Fibroblast of lung (primary cell): ENCODE data around the gene TNIK. TPM values are rescaled to one million over a fixed set of nuclear protein-coding genes. Genes with fewer than 3 reads are reported as not detected.

Experiments used
- DNase-seq, 2 donors: peaks; one replicate each; pipeline versions ENCODE4 v3.0.0 to v3.0.0-alpha.2; 2010; ENCODE audit warnings: low read depth in 2 of 2
- H2AFZ ChIP-seq: 2 replicates; pipeline ENCODE4 v1.5.1; 2012; ENCODE audit warnings: low read length, control low read depth, inconsistent platforms
- H3K27ac ChIP-seq: 2 replicates; pipeline ENCODE4 v1.5.1; 2011; ENCODE audit warnings: low read length, control low read depth; ENCODE audit not compliant: insufficient read depth
- H3K27me3 ChIP-seq: 2 replicates; pipeline ENCODE4 v1.5.1; 2011; ENCODE audit warnings: mild to moderate bottlenecking, low read length; ENCODE audit not compliant: control insufficient read depth, insufficient read depth
- H3K36me3 ChIP-seq: 2 replicates; pipeline ENCODE4 v1.5.1; 2011; ENCODE audit warnings: low read length; ENCODE audit not compliant: control insufficient read depth, insufficient read depth
- H3K4me1 ChIP-seq: 2 replicates; pipeline ENCODE4 v1.5.1; 2011; ENCODE audit warnings: low read length; ENCODE audit not compliant: control insufficient read depth, insufficient read depth; ENCODE audit errors: extremely low read depth
- H3K4me2 ChIP-seq: 2 replicates; pipeline ENCODE4 v1.5.1; 2011; ENCODE audit warnings: low read length, control low read depth; ENCODE audit not compliant: insufficient read depth; ENCODE audit errors: extremely low read depth
- H3K4me3 ChIP-seq, 4 experiments: fragments of 200-600 bp in 1 of 4; sonication (generic) in 1 of 4; replicated peaks in 1 of 4; 2 replicates each; pipeline ENCODE4 v1.5.1; 2011 to 2016; ENCODE audit warnings: low read length in 4 of 4, low read depth in 3 of 4, mild to moderate bottlenecking in 3 of 4, control low read depth in 2 of 4, inconsistent platforms in 1 of 4, mixed read lengths in 1 of 4; ENCODE audit not compliant: insufficient read depth in 1 of 4; ENCODE audit errors: control extremely low read depth in 1 of 4
- H3K79me2 ChIP-seq: 2 replicates; pipeline ENCODE4 v1.5.1; 2012; ENCODE audit warnings: mild to moderate bottlenecking, low read length, inconsistent platforms; ENCODE audit not compliant: control insufficient read depth, insufficient read depth
- H3K9ac ChIP-seq: 2 replicates; pipeline ENCODE4 v1.5.1; 2011; ENCODE audit warnings: mild to moderate bottlenecking, low read length, control low read depth; ENCODE audit not compliant: insufficient read depth
- H3K9me3 ChIP-seq: 2 replicates; pipeline ENCODE4 v1.5.1; 2012; ENCODE audit warnings: low read depth, low read length; ENCODE audit not compliant: control insufficient read depth, insufficient read depth
- H4K20me1 ChIP-seq: 2 replicates; pipeline ENCODE4 v1.5.1; 2011; ENCODE audit warnings: low read length; ENCODE audit not compliant: control insufficient read depth, insufficient read depth; ENCODE audit errors: extremely low read depth
- EZH2 ChIP-seq: IDR thresholded peaks from 2 replicates; pipeline ENCODE4 v1.5.1; 2012; ENCODE audit warnings: low read length, control low read depth, mild to moderate bottlenecking; ENCODE audit errors: missing control alignments
- polyA plus RNA-seq, 2 donors: library from polyadenylated mRNA; depleted of rRNA in 1 of 2; stranded (reverse) in 1 of 2; unstranded in 1 of 2; fragments of >200 nt; gene quantifications; 2 replicates each; pipeline ENCODE4 v1.2.1, GENCODE V29; 2011 to 2012; ENCODE audit warnings: missing spikeins in 1 of 2
- total RNA-seq: library from RNA; depleted of rRNA; stranded (reverse); fragments of >200 nt; gene quantifications from 2 replicates; pipeline ENCODE4 v1.2.1, GENCODE V29; 2014
- TF ChIP-seq, protein P1 (sequence below), 2 donors: IDR thresholded peaks in 1 of 2; conservative IDR thresholded peaks in 1 of 2; 1 replicate in 1 of 2; 2 replicates in 1 of 2; pipeline ENCODE4 v1.5.1; 2011 to 2012; ENCODE audit warnings: low read length in 2 of 2, control low read depth in 1 of 2, inconsistent platforms in 1 of 2, low read depth in 1 of 2, mild to moderate bottlenecking in 1 of 2

TNIK gene
- total and polyA plus RNA-seq, 2 donors (not counting 1 experiment from before 2014, with no cell fraction given) = 13.8 to 39.3 TPM

- TF ChIP-seq EZH2 = no peak
- TF ChIP-seq, protein P1, sequence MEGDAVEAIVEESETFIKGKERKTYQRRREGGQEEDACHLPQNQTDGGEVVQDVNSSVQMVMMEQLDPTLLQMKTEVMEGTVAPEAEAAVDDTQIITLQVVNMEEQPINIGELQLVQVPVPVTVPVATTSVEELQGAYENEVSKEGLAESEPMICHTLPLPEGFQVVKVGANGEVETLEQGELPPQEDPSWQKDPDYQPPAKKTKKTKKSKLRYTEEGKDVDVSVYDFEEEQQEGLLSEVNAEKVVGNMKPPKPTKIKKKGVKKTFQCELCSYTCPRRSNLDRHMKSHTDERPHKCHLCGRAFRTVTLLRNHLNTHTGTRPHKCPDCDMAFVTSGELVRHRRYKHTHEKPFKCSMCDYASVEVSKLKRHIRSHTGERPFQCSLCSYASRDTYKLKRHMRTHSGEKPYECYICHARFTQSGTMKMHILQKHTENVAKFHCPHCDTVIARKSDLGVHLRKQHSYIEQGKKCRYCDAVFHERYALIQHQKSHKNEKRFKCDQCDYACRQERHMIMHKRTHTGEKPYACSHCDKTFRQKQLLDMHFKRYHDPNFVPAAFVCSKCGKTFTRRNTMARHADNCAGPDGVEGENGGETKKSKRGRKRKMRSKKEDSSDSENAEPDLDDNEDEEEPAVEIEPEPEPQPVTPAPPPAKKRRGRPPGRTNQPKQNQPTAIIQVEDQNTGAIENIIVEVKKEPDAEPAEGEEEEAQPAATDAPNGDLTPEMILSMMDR (conservative IDR thresholded peaks at IDR 0.05 in 1 of 2, IDR thresholded peaks at IDR 0.05 in 1 of 2; ENCODE audit: low read depth in 1 of 2, low read length in 2 of 2) = no peak
- no peak for DNase-seq
- H3K9ac ChIP-seq = no peak overlapping the region
- H3K36me3 ChIP-seq = no peaks in the 10 kb centered on the region
- H2AFZ ChIP-seq = no peak overlapping the region
- H3K4me2 ChIP-seq = no peak overlapping the region
- H3K27ac ChIP-seq = no peak overlapping the region
- no peaks in the 10 kb centered on the region for H3K27me3 ChIP-seq
- H3K4me3 ChIP-seq = no peak overlapping the region
- H4K20me1 ChIP-seq = no peaks in the 10 kb centered on the region
- H3K9me3 ChIP-seq = no peaks in the 10 kb centered on the region
- H3K79me2 ChIP-seq = no peaks in the 10 kb centered on the region
- no peaks in the 10 kb centered on the region for H3K4me1 ChIP-seq
Measured at GRCh38 chr3:171487382-171487781, 27.2 kb upstream of the TNIK start.

DNA sequence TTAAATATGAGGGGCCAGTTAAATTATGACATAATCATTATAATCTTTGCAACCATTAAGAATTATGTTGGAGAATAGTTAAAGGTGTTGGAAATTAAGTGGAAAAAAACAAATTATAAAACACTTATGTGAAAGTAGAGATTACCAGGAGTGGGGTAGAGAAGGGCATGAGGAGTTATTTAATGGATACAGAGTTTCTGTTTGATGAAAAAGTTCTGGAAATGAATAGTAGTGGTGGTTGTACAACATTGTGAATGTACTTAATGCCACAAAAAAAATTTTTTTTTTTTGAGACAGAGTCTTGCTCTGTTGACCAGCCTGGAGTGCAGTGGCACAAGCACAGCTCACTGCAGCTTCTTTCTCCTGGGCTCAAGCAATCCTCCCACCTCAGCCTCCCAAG is 25.1 kb upstream of the TNIK start:
- H3K79me2 ChIP-seq = no peaks in the 10 kb centered on the region
- TF ChIP-seq, protein P1 (conservative IDR thresholded peaks at IDR 0.05 in 1 of 2, IDR thresholded peaks at IDR 0.05 in 1 of 2; ENCODE audit: low read depth in 1 of 2, low read length in 2 of 2) = no peak
- no peak for TF ChIP-seq EZH2
- no peaks in the 10 kb centered on the region for H3K36me3 ChIP-seq
- H3K9ac ChIP-seq = no peak overlapping the region
- no peak for DNase-seq
- H3K4me2 ChIP-seq = no peak overlapping the region
- no peaks in the 10 kb centered on the region for H3K27me3 ChIP-seq
- no peak overlapping the region for H3K4me3 ChIP-seq
- H2AFZ ChIP-seq = no peak overlapping the region
- H4K20me1 ChIP-seq = no peaks in the 10 kb centered on the region
- H3K27ac ChIP-seq = no peak overlapping the region
- H3K4me1 ChIP-seq = no peaks in the 10 kb centered on the region
- no peaks in the 10 kb centered on the region for H3K9me3 ChIP-seq

DNA sequence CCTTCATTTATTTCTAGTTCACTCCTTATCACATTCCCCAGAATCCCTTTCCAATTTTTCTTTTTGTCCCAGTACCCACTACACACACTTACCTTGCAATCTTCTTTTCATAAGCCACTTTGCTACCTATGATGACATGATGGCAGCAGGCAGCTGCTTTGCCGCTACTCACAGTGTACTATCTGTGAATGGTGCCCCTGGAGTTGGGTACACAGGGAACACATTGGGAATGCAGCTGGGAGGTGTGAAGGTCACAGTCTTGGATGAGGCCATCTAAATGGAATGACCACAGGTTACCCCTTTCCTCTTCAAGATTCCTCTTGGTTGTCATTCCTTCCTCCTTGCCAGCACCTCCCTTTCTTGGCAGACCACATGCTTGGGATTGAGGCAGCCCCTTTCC is 20.8 kb upstream of the TNIK start:
- H2AFZ ChIP-seq = no peak overlapping the region
- no peak for TF ChIP-seq EZH2
- TF ChIP-seq, protein P1 (conservative IDR thresholded peaks at IDR 0.05 in 1 of 2, IDR thresholded peaks at IDR 0.05 in 1 of 2; ENCODE audit: low read depth in 1 of 2, low read length in 2 of 2) = no peak

More for the DNA sequence above, 20.8 kb upstream of the TNIK start:
- Histone ChIP-seq H3K27me3 (no peaks in the 10 kb centered on the region), H3K27ac (no peak overlapping the region), H3K4me2 (no peak overlapping the region), H3K4me3 (no peak overlapping the region), H3K79me2 (no peaks in the 10 kb centered on the region), H3K4me1 (no peaks in the 10 kb centered on the region), H3K36me3 (no peaks in the 10 kb centered on the region), H3K9me3 (no peaks in the 10 kb centered on the region), H4K20me1 (no peaks in the 10 kb centered on the region), H3K9ac (no peak overlapping the region)
- no peak for DNase-seq
